Measurements from ENCODE around the gene GAL3ST1. TPM values are rescaled to one million over a fixed set of nuclear protein-coding genes. Genes with fewer than 3 reads are reported as not detected.

Gene GAL3ST1
- total and polyA plus RNA-seq, 2 of the 8 experiments (the other 6 are each of a cell fraction or from before 2014, with no cell fraction given), result 11.0 to 32.5 TPM

DNA sequence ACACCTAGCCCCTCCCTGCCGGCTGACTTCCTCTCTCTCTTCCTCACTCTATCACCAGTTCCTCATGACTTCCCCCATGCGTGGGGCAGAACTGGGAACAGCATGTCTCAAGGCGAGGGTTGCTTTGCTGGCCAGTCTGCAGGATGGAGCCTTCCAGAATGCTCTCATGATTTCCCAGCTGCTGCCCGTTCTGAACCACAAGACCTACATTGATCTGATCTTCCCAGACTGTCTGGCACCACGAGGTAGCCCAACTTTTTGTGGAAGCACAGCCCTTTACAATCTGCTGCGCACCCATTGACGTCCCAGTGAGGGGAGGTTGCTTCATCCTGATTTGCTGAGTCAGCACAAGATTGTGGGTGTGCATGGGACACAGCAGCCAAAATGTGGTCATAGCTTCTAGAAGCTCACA lies 41.1 kb upstream of the GAL3ST1 start (continued):
- TF ChIP-seq, protein P1, sequence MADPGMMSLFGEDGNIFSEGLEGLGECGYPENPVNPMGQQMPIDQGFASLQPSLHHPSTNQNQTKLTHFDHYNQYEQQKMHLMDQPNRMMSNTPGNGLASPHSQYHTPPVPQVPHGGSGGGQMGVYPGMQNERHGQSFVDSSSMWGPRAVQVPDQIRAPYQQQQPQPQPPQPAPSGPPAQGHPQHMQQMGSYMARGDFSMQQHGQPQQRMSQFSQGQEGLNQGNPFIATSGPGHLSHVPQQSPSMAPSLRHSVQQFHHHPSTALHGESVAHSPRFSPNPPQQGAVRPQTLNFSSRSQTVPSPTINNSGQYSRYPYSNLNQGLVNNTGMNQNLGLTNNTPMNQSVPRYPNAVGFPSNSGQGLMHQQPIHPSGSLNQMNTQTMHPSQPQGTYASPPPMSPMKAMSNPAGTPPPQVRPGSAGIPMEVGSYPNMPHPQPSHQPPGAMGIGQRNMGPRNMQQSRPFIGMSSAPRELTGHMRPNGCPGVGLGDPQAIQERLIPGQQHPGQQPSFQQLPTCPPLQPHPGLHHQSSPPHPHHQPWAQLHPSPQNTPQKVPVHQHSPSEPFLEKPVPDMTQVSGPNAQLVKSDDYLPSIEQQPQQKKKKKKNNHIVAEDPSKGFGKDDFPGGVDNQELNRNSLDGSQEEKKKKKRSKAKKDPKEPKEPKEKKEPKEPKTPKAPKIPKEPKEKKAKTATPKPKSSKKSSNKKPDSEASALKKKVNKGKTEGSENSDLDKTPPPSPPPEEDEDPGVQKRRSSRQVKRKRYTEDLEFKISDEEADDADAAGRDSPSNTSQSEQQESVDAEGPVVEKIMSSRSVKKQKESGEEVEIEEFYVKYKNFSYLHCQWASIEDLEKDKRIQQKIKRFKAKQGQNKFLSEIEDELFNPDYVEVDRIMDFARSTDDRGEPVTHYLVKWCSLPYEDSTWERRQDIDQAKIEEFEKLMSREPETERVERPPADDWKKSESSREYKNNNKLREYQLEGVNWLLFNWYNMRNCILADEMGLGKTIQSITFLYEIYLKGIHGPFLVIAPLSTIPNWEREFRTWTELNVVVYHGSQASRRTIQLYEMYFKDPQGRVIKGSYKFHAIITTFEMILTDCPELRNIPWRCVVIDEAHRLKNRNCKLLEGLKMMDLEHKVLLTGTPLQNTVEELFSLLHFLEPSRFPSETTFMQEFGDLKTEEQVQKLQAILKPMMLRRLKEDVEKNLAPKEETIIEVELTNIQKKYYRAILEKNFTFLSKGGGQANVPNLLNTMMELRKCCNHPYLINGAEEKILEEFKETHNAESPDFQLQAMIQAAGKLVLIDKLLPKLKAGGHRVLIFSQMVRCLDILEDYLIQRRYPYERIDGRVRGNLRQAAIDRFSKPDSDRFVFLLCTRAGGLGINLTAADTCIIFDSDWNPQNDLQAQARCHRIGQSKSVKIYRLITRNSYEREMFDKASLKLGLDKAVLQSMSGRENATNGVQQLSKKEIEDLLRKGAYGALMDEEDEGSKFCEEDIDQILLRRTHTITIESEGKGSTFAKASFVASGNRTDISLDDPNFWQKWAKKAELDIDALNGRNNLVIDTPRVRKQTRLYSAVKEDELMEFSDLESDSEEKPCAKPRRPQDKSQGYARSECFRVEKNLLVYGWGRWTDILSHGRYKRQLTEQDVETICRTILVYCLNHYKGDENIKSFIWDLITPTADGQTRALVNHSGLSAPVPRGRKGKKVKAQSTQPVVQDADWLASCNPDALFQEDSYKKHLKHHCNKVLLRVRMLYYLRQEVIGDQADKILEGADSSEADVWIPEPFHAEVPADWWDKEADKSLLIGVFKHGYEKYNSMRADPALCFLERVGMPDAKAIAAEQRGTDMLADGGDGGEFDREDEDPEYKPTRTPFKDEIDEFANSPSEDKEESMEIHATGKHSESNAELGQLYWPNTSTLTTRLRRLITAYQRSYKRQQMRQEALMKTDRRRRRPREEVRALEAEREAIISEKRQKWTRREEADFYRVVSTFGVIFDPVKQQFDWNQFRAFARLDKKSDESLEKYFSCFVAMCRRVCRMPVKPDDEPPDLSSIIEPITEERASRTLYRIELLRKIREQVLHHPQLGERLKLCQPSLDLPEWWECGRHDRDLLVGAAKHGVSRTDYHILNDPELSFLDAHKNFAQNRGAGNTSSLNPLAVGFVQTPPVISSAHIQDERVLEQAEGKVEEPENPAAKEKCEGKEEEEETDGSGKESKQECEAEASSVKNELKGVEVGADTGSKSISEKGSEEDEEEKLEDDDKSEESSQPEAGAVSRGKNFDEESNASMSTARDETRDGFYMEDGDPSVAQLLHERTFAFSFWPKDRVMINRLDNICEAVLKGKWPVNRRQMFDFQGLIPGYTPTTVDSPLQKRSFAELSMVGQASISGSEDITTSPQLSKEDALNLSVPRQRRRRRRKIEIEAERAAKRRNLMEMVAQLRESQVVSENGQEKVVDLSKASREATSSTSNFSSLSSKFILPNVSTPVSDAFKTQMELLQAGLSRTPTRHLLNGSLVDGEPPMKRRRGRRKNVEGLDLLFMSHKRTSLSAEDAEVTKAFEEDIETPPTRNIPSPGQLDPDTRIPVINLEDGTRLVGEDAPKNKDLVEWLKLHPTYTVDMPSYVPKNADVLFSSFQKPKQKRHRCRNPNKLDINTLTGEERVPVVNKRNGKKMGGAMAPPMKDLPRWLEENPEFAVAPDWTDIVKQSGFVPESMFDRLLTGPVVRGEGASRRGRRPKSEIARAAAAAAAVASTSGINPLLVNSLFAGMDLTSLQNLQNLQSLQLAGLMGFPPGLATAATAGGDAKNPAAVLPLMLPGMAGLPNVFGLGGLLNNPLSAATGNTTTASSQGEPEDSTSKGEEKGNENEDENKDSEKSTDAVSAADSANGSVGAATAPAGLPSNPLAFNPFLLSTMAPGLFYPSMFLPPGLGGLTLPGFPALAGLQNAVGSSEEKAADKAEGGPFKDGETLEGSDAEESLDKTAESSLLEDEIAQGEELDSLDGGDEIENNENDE (IDR thresholded peaks at IDR 0.05; ENCODE audit: insufficient replicate concordance, low read length), result no peak
- TF ChIP-seq SIX5 (IDR thresholded peaks at IDR 0.05; ENCODE audit: low read depth, low read length) (no peak), SP2 (IDR thresholded peaks at IDR 0.05; ENCODE audit: low read length) (no peak)

All from H1 (cell line).